GM20431 (cell line): ENCODE results near the gene ROCK2.
"Not testable (repeated sequence)": the region's sequence is repeated elsewhere in the genome, so short reads cannot be mapped to it uniquely, and the experiment has no call there.

Experiments used
- in situ Hi-C: fragments of 300-500 bp; cut with MseI, MboI; formaldehyde crosslinking; loops from one replicate; pipeline ENCODE4 v1.15.0; 2020; ENCODE audit warnings: low sequenced_read_pairs; ENCODE audit not compliant: unreplicated experiment

ROCK2 gene

GRCh38 chr2:11343368-11343649 lies 1.1 kb downstream of the ROCK2 start:
- in situ Hi-C loops, result no loop called here

- in situ Hi-C loops, result no loop called here
Observed at GRCh38 chr2:11342551-11343367, 1.7 kb downstream of the ROCK2 start.

GRCh38 chr2:11340717-11341116 lies 3.7 kb downstream of the ROCK2 start:
- in situ Hi-C loops, result no loop called here

GRCh38 chr2:11339508-11340083 lies 4.8 kb downstream of the ROCK2 start:
- in situ Hi-C loops, result no loop called here

- in situ Hi-C loops, result no loop called here
Observed at GRCh38 chr2:11338580-11338979, 5.9 kb downstream of the ROCK2 start.

GRCh38 chr2:11337909-11338308 lies 6.5 kb downstream of the ROCK2 start:
- in situ Hi-C loops, result no loop called here

- in situ Hi-C loops, result no loop called here
Observed at GRCh38 chr2:11336189-11336588, 8.2 kb downstream of the ROCK2 start.

GRCh38 chr2:11333427-11334183 lies 10.8 kb downstream of the ROCK2 start:
- in situ Hi-C loops, result no loop called here

- in situ Hi-C loops, result no loop called here
Observed at GRCh38 chr2:11332596-11332995, 11.8 kb downstream of the ROCK2 start.

GRCh38 chr2:11330457-11331142 lies 13.8 kb downstream of the ROCK2 start:
- in situ Hi-C loops, result no loop called here

GRCh38 chr2:11329776-11330175 lies 14.7 kb downstream of the ROCK2 start:
- in situ Hi-C loops, result no loop called here

GRCh38 chr2:11328522-11328921 lies 15.9 kb downstream of the ROCK2 start:
- in situ Hi-C loops, result not testable (repeated sequence)

GRCh38 chr2:11327871-11328270 lies 16.6 kb downstream of the ROCK2 start:
- in situ Hi-C loops, result no loop called here

GRCh38 chr2:11326677-11327211 lies 17.7 kb downstream of the ROCK2 start:
- in situ Hi-C loops, result no loop called here

GRCh38 chr2:11325961-11326676 lies 18.3 kb downstream of the ROCK2 start:
- in situ Hi-C loops, result no loop called here

- in situ Hi-C loops, result no loop called here
Observed at GRCh38 chr2:11321847-11322246, 22.6 kb downstream of the ROCK2 start.

GRCh38 chr2:11320698-11321492 lies 23.5 kb downstream of the ROCK2 start:
- in situ Hi-C loops, result no loop called here

- in situ Hi-C loops, result no loop called here
Observed at GRCh38 chr2:11319939-11320338, 24.5 kb downstream of the ROCK2 start.

GRCh38 chr2:11315074-11315705 lies 29.2 kb downstream of the ROCK2 start:
- in situ Hi-C loops, result no loop called here
